Activated CD4-positive, alpha-beta T cell treated with anti-CD3 and anti-CD28 coated beads, Interleukin-2, amount 10 ng/mL, durations not matched to agents 24 days and 14 days (primary cell): Measurements from ENCODE around the gene WDR73. TPM values are rescaled to one million over a fixed set of nuclear protein-coding genes. Genes with fewer than 3 reads are reported as not detected.
"Not testable (repeated sequence)": the region's sequence is repeated elsewhere in the genome, so short reads cannot be mapped to it uniquely, and the experiment has no call there.

Experiments
- DNase-seq: peaks from one replicate; pipeline ENCODE4 v3.0.0; 2022
- H3K27ac Mint-ChIP-seq: one replicate; pipeline ENCODE4 v1.8.0; 2022; ENCODE audit warnings: mild to moderate bottlenecking, mixed read lengths
- H3K27me3 Mint-ChIP-seq: one replicate; pipeline ENCODE4 v1.8.0; 2022; ENCODE audit warnings: mixed read lengths
- H3K36me3 Mint-ChIP-seq: one replicate; pipeline ENCODE4 v1.8.0; 2022; ENCODE audit warnings: low read depth, mild to moderate bottlenecking, mixed read lengths
- H3K4me1 Mint-ChIP-seq: one replicate; pipeline ENCODE4 v1.8.0; 2021; ENCODE audit warnings: mixed read lengths
- H3K4me3 Mint-ChIP-seq: one replicate; pipeline ENCODE4 v1.8.0; 2022; ENCODE audit warnings: mild to moderate bottlenecking, moderate library complexity, mixed read lengths
- H3K9me3 Mint-ChIP-seq: one replicate; pipeline ENCODE4 v1.8.0; 2021; ENCODE audit warnings: mixed read lengths
- intact Hi-C: fragments of 100-400 bp; cut with micrococcal nuclease; formaldehyde crosslinking; loops from one replicate; pipeline ENCODE4 v1.15.1; 2023
- total RNA-seq: library from RNA; stranded (reverse); gene quantifications from 2 replicates; pipeline ENCODE4 v1.2.3, GENCODE V29; 2022

Gene WDR73
- total RNA-seq, result 24.5 and 28.0 TPM in 2 replicates

GRCh38 chr15:84653910-84654688 is at the start of gene WDR73:
WDR73 (minus strand) TSS chr15:84654283; CDS start chr15:84654274, 9 bp downstream.
- intact Hi-C loops, result loop anchor here (1.0 to 2.0 kb wide), 7 partner anchors 15 to 275 kb away; partner anchors contain the start of gene SEC11A
- H3K4me1 Mint-ChIP-seq, result peaks cover 29% of the 10 kb centered on the region
- peaks cover 24% of the 10 kb centered on the region for H3K36me3 Mint-ChIP-seq
- peak within 1 kb of the TSS; percentile 99 for H3K27ac Mint-ChIP-seq
- H3K4me3 Mint-ChIP-seq, result peak within 1 kb of the TSS; percentile 98
- no peaks in the 10 kb centered on the region for H3K27me3 Mint-ChIP-seq
- no peaks in the 10 kb centered on the region for H3K9me3 Mint-ChIP-seq
- peak; percentile 99 for DNase-seq

DNA sequence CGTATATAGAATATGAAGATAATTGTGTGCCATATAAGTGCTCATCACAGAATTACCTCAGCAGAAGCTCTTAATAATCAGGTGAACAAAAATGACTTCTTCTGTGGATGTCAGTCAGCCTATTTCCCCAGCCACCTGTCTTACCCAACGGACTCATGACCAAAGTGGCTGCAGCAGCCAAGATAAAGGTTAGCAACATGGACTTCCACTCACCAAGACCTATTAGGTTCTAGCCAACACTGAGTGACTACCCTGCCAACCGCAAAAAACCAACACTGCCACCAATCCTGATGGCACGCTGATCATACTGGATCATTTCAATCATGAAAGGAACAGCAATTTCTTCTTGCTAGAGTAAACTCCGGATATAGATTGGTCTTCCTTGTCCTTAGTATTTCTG is 49.7 kb upstream of the WDR73 start:
- Mint-ChIP-seq H3K4me3 (no peak overlapping the region), H3K27ac (no peak overlapping the region), H3K4me1 (peaks cover 49% of the 10 kb centered on the region), H3K9me3 (no peaks in the 10 kb centered on the region), H3K36me3 (peaks cover 35% of the 10 kb centered on the region), H3K27me3 (no peaks in the 10 kb centered on the region)
- intact Hi-C loops, result loop anchor here (5.0 kb wide), 1 partner anchor 33 kb away; no protein-coding TSS in a partner anchor
- DNase-seq, result no peak

GRCh38 chr15:84702961-84703482 is 48.9 kb upstream of the WDR73 start:
- intact Hi-C loops, result loop anchor here (5.0 kb wide), 1 partner anchor 34 kb away; no protein-coding TSS in a partner anchor
- no peaks in the 10 kb centered on the region for H3K9me3 Mint-ChIP-seq
- H3K4me3 Mint-ChIP-seq, result no peak overlapping the region
- H3K4me1 Mint-ChIP-seq, result peaks cover 49% of the 10 kb centered on the region
- H3K27me3 Mint-ChIP-seq, result no peaks in the 10 kb centered on the region
- no peak for DNase-seq
- H3K36me3 Mint-ChIP-seq, result peaks cover 31% of the 10 kb centered on the region
- H3K27ac Mint-ChIP-seq, result peak overlapping the region; percentile 43

GRCh38 chr15:84699538-84700191 is 45.6 kb upstream of the WDR73 start:
- Mint-ChIP-seq H3K36me3 (peaks cover 27% of the 10 kb centered on the region), H3K27ac (peak overlapping the region; percentile 31), H3K9me3 (no peaks in the 10 kb centered on the region), H3K27me3 (no peaks in the 10 kb centered on the region), H3K4me1 (peaks cover 43% of the 10 kb centered on the region), H3K4me3 (no peak overlapping the region)
- intact Hi-C loops, result loop anchor here (5.0 kb wide), 1 partner anchor 38 kb away; no protein-coding TSS in a partner anchor
- no peak for DNase-seq

DNA sequence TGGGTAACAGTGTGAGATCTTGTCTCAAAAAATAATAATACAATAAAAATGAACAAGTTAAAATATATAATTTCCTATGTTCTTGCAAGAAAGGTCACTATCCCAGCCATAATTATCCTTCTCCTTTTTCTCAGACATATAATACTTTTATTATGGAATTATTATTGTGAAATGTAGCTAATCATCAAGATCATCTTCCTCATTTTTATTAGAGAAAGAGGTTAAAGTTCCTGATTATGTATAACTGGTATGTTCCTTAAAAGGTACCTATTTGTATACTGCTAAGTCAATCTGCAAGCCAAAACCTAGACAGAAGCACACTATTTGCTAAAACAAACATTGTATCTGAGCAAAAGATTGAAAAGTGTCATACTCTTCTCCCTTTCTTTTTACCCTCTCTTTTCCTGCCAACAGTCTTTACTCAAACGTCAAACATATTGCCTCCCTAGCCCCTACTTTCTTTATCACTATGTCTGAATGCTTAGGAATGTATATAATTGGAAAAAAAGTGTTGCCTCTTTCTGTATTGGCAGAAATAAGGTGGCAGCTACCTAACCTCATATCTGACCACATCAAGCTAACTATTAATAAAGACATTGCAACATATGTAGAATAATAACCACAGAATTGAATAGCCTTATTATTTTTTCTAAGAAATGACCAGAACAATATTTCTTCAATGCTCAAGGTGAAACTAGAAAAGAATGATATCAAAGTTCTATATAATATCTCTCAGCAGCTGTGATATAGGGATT is 43.3 kb upstream of the WDR73 start:
- Mint-ChIP-seq H3K4me1 (peaks cover 25% of the 10 kb centered on the region), H3K9me3 (no peaks in the 10 kb centered on the region), H3K27me3 (no peaks in the 10 kb centered on the region), H3K27ac (no peak overlapping the region), H3K4me3 (no peak overlapping the region), H3K36me3 (peaks cover 17% of the 10 kb centered on the region)
- intact Hi-C loops, result no loop called here
- no peak for DNase-seq

GRCh38 chr15:84696757-84697156 is 42.7 kb upstream of the WDR73 start:
- Mint-ChIP-seq H3K9me3 (peaks cover under 1% of the 10 kb centered on the region), H3K36me3 (peaks cover 22% of the 10 kb centered on the region), H3K4me1 (peaks cover 27% of the 10 kb centered on the region), H3K27ac (no peak overlapping the region), H3K27me3 (no peaks in the 10 kb centered on the region), H3K4me3 (no peak overlapping the region)
- no peak for DNase-seq
- intact Hi-C loops, result no loop called here

- H3K4me3 Mint-ChIP-seq, result no peak overlapping the region
- H3K4me1 Mint-ChIP-seq, result peaks cover 11% of the 10 kb centered on the region
- H3K27me3 Mint-ChIP-seq, result no peaks in the 10 kb centered on the region
- no peak for DNase-seq
- H3K36me3 Mint-ChIP-seq, result peaks cover 48% of the 10 kb centered on the region
- H3K9me3 Mint-ChIP-seq, result peaks cover 5% of the 10 kb centered on the region
- peak overlapping the region; percentile 1 for H3K27ac Mint-ChIP-seq
- intact Hi-C loops, result no loop called here
These were observed 36.3 kb upstream of the WDR73 start for GRCh38 chr15:84690342-84690741.

DNA sequence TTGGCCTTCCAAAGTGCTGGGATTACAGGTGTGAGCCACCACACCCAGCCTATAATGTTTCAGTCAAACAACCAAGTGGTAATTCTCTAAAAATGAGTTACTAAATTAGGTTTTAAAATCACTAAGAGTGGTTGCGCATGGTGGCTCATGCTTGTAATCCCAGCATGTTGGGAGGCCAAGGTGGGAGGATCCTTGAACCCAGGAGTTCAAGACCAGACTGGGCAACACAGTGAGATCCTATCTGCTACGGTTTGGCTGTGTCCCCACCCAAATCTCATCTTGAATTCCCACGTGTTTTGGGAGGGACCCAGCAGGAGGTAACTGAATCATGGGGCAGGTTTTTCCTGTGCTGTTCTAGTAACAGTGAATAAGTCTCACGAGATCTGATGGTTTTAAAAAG is 35.8 kb upstream of the WDR73 start:
- DNase-seq, result no peak
- no peaks in the 10 kb centered on the region for H3K27me3 Mint-ChIP-seq
- H3K9me3 Mint-ChIP-seq, result peaks cover 5% of the 10 kb centered on the region
- intact Hi-C loops, result no loop called here
- no peak overlapping the region for H3K27ac Mint-ChIP-seq
- peaks cover 53% of the 10 kb centered on the region for H3K36me3 Mint-ChIP-seq
- H3K4me3 Mint-ChIP-seq, result no peak overlapping the region
- peaks cover 14% of the 10 kb centered on the region for H3K4me1 Mint-ChIP-seq

DNA sequence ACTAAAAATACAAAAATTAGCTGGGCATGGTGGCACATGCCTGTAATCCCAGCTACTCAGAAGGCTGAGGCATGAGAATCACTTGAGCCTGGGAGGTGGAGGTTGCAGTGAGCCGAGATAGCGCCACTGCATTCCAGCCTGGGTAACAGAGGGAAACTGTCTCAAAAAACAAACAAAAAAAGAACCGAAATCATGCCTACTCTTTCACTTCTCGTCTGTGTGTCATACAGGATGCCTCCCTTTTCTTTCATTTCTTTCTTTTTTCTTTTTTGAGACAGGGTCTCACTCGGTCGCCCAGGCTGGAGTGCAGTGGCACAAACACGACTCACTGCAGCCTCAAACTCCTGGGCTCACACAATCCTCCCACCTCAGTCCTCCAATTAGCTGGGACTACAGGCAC is 32.4 kb upstream of the WDR73 start:
- H3K27me3 Mint-ChIP-seq, H3K9me3 Mint-ChIP-seq, H3K27ac Mint-ChIP-seq, DNase-seq, H3K4me3 Mint-ChIP-seq, intact Hi-C loops: not testable (repeated sequence)
- Mint-ChIP-seq H3K36me3 (peaks cover 60% of the 10 kb centered on the region), H3K4me1 (peaks cover 23% of the 10 kb centered on the region)

GRCh38 chr15:84685304-84685703 is 31.2 kb upstream of the WDR73 start:
- Mint-ChIP-seq H3K9me3 (no peaks in the 10 kb centered on the region), H3K27ac (no peak overlapping the region), H3K27me3 (no peaks in the 10 kb centered on the region), H3K4me3 (no peak overlapping the region), H3K4me1 (peaks cover 19% of the 10 kb centered on the region), H3K36me3 (peaks cover 58% of the 10 kb centered on the region)
- intact Hi-C loops, result no loop called here
- DNase-seq, result no peak

DNA sequence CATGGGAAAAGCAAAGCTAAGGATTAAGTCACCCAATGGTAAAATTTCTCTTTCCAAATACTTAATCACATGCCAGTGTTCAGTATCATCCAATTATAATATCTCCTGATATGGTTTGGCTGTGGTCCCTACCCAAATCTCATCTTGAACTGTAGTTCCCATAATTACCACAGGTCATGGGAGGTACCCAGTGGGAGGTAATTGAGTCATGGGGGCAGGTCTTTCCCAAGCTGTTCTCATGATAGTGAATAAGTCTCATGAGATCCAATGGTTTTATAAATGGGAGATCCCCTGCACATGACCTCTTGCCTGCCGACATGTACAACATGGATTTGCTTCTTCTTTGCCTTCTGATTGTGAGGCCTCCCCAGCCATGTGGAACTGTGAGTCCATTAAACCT is 30.0 kb upstream of the WDR73 start:
- H3K27me3 Mint-ChIP-seq, result no peaks in the 10 kb centered on the region
- no peak overlapping the region for H3K4me3 Mint-ChIP-seq
- H3K27ac Mint-ChIP-seq, result no peak overlapping the region
- H3K36me3 Mint-ChIP-seq, result peaks cover 57% of the 10 kb centered on the region
- H3K9me3 Mint-ChIP-seq, result no peaks in the 10 kb centered on the region
- DNase-seq, result no peak
- peaks cover 17% of the 10 kb centered on the region for H3K4me1 Mint-ChIP-seq
- intact Hi-C loops, result no loop called here

DNA sequence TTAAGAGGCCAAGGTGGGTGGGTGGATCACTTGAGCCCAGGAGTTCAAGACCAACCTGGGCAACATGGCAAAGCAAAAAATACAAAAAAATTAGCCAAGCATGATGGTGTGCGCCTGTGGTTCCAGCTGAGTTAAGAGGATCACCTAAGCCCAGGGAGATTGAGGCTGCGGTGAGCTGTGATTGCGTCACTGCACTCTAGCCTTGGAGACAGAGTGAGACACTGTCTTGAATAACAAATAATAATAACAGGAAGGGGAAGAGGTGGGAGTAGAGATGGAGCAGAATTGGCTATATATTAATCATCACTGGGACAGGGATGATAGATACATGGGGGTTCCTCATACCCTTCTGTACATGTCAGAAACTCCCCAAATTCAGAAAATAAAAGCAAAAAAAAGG is 27.7 kb upstream of the WDR73 start:
- intact Hi-C loops, result loop anchor here (2.0 kb wide), 1 partner anchor 13 kb away; no protein-coding TSS in a partner anchor
- Mint-ChIP-seq H3K4me1 (peaks cover 17% of the 10 kb centered on the region), H3K4me3 (no peak overlapping the region), H3K27ac (peak overlapping the region; percentile 62), H3K9me3 (no peaks in the 10 kb centered on the region), H3K27me3 (no peaks in the 10 kb centered on the region), H3K36me3 (peaks cover 57% of the 10 kb centered on the region)
- DNase-seq, result no peak

DNA sequence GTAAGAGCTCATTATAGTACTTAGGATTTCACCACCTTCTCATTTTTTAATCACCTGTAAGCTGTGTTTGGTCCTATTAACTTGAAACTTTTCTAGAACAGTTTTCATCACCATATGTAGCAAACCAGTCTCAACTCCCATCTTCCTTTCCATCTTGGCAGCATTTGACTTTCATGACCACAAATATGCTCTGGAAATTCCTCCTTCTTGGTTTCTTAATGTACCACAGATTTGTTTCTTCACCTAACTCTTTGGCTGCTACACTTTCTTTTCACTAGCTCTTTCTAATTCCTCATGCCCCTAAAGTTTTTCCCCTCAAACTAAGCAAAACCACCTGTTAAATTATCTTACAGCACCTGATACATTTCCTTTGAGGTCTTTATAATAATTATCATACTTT is 17.1 kb upstream of the WDR73 start:
- no peaks in the 10 kb centered on the region for H3K27me3 Mint-ChIP-seq
- DNase-seq, result no peak
- peaks cover 57% of the 10 kb centered on the region for H3K36me3 Mint-ChIP-seq
- no peaks in the 10 kb centered on the region for H3K9me3 Mint-ChIP-seq
- peak overlapping the region; percentile 77 for H3K27ac Mint-ChIP-seq
- H3K4me1 Mint-ChIP-seq, result peaks cover 31% of the 10 kb centered on the region
- intact Hi-C loops, result no loop called here
- no peak overlapping the region for H3K4me3 Mint-ChIP-seq
